GM10248 (cell line): Measurements from ENCODE around the gene CD4.

ENCODE experiments used
- CTCF ChIA-PET: fragments of 300-600 bp; sonication (Branson Sonifier 250); formaldehyde crosslinking; extraction: SDS; loops from one replicate; lab custom pipeline; 2021; ENCODE audit warnings: antibody characterized with exemption; lab: Yijun Ruan, JAX
- POLR2A ChIA-PET: fragments of 350-650 bp; sonication (Branson Sonifier 250); formaldehyde crosslinking; extraction: SDS; loops from one replicate; lab custom pipeline; 2020; ENCODE audit warnings: antibody characterized with exemption; lab: Yijun Ruan, JAX
- DNase-seq: peaks from one replicate; pipeline ENCODE4 v3.0.0; 2012; ENCODE audit errors: extremely low spot score
- TF ChIP-seq, protein P1 (sequence below): IDR thresholded peaks from 2 replicates; pipeline ENCODE4 v1.5.1; 2012; ENCODE audit warnings: mild to moderate bottlenecking, low read depth; ENCODE audit errors: extremely low read depth, missing control alignments, control extremely low read depth

CD4 gene

DNA sequence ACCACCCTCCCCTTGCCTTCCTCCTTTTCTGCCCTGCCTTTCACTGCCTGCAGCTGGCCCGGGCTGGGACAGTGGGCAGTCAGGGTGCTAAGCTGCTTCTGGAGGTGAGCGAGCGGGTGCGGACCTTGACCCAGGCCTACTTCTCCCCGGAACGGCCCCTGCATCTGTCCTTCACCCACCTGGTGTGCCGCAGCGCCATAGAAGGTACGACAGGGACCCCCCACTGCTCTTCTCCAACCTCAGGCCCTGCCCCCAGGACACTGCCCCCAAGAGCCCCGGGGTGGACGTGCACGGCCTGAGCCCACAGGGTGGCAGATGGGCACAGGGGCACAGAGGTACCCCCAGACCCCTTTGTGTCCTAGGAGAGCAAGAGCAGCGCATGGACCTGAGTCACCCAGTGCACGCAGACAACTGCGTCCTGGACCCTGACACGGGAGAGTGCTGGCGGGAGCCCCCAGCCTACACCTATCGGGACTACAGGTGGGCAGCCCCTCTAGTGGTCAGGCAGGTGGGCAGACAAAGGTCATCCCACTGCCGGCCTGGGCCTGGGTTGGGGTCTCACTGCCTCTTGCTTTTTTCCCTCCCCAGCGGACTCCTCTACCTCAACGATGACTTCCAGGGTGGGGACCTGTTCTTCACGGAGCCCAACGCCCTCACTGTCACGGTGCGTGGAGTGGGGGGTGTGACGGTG is 48.2 kb downstream of the CD4 start:
- no peak for DNase-seq
- ChIA-PET CTCF (interaction anchor here (1.1 to 5.7 kb wide), 9 partner anchors 9 to 299 kb away, joined by 3 to 46 read pairs (median 7); partner anchors contain the start of genes CDCA3, MLF2, TPI1 and USP5), POLR2A (interaction anchor here (1.7 kb wide), 1 partner anchor 30 kb away, joined by 14 read pairs; the partner anchor contains the start of gene TPI1)
- TF ChIP-seq, protein P1, sequence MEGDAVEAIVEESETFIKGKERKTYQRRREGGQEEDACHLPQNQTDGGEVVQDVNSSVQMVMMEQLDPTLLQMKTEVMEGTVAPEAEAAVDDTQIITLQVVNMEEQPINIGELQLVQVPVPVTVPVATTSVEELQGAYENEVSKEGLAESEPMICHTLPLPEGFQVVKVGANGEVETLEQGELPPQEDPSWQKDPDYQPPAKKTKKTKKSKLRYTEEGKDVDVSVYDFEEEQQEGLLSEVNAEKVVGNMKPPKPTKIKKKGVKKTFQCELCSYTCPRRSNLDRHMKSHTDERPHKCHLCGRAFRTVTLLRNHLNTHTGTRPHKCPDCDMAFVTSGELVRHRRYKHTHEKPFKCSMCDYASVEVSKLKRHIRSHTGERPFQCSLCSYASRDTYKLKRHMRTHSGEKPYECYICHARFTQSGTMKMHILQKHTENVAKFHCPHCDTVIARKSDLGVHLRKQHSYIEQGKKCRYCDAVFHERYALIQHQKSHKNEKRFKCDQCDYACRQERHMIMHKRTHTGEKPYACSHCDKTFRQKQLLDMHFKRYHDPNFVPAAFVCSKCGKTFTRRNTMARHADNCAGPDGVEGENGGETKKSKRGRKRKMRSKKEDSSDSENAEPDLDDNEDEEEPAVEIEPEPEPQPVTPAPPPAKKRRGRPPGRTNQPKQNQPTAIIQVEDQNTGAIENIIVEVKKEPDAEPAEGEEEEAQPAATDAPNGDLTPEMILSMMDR, result no peak

GRCh38 chr12:6838854-6839253 is 49.5 kb downstream of the CD4 start:
- ChIA-PET CTCF (interaction anchor here (0.8 to 6.3 kb wide), 5 partner anchors 10 to 106 kb away, joined by 3 to 41 read pairs (median 3); partner anchors contain the start of genes GPR162 and MLF2), POLR2A (interaction anchor here (1.4 to 1.9 kb wide), 2 partner anchors 12 to 29 kb away, joined by 6 read pairs; partner anchors contain the start of genes CDCA3 and TPI1)
- TF ChIP-seq, protein P1, result no peak
- no peak for DNase-seq

DNA sequence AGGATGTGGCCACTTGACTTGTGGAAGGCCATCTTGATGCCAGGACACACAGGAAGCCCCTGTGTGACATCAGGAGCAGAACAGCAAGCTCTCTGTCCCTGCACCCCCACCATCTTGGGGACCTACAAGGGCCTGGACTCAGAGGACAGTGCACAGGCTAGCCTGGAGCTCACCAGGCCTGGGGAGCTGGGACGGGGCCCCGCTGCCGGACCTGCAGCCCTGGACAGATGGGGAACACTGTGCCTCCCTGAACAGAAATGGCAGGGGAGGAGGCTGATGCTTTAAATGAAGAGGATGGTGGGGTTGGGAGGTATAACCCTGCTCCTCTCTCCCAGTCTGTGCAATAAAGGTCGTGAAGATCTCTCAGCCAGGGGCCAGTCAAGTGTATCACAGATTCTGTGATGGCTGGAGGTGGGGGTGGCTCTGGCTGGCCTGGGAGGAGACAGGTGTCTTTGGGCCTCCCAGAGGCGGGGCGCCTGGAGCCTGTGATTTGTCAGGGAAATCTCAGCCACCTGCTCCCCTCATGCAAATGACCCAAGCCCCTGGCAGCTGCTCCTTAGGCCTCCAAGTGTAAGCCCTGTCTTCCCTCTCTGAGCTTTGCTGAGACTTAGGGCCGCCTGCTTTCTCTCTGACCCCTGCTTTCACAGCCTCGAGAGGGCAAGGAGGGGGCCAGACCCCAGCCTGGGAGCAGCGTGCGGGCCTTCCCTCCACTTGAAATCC is 50.3 kb downstream of the CD4 start:
- CTCF ChIA-PET, result interaction anchor here (0.9 to 6.3 kb wide), 7 partner anchors 9 to 107 kb away, joined by 3 to 41 read pairs (median 4); partner anchors contain the start of genes CDCA3, GPR162, MLF2 and USP5
- DNase-seq, result peak; percentile 78
- POLR2A ChIA-PET, result interaction anchor here (1.4 to 1.9 kb wide), 2 partner anchors 12 to 28 kb away, joined by 6 read pairs; partner anchors contain the start of genes CDCA3 and TPI1
- TF ChIP-seq, protein P1, result no peak

DNA sequence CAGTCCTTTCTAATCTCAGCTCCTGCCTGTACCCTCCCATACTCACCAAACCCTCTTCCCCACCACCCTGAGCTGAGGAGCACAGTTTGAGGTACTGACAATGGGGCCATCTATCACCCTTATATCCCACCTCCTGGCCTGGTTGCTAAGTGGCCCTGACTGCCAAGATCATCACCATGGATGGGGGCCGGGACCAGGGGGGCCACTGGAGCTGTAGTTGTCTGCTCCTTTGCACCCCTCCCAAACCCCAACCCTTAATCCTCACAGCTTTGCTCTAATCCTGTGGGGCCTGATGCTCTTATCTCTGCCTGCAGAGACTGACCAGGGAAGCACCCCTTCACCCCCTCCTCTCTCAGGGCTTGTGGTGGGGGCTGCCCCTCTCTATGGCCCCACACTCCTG is 51.0 kb downstream of the CD4 start:
- TF ChIP-seq, protein P1, result no peak
- POLR2A ChIA-PET, result interaction anchor here (1.4 to 1.9 kb wide), 2 partner anchors 11 to 27 kb away, joined by 6 read pairs; partner anchors contain the start of genes CDCA3 and TPI1
- CTCF ChIA-PET, result interaction anchor here (0.9 to 6.3 kb wide), 5 partner anchors 10 to 87 kb away, joined by 3 to 41 read pairs (median 15); partner anchors contain the start of genes CDCA3, GPR162, MLF2 and USP5
- DNase-seq, result no peak

DNA sequence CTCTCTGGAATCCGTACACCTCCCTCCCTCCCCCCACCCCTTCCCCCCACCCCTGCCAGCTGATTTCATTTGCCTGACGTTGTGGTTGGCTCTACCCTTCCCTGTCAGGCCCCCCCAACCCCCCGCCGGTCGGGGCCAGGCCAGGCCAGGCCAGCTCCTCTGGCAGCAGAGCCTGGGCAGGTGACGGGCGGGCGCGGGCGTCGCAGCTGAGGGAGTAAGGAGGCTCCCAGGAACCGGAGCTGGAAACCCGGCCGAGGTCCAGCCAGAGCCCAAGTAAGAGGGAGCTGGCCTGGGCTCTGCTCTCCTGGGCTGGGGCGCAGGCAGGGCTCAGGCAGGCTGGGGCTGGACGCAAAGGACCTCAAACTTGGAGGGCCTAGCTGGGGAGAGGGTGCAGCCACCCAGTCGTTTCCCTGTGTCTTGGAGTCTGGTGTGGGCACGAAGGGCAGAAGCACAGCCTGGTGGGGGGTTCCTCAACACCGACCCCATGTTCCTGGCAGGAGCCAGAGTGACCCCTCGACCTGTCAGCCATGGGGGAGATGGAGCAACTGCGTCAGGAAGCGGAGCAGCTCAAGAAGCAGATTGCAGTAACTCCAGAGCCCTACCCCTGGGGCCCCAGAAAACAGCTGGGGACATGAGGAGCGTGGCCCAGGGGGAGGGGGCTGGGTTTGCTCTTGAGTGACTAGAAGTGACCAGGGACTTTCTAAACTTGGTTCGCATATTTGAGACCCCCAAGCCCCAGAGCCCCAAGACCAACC is 51.6 kb downstream of the CD4 start, which contains the start of gene GNB3:
TSS of gene GNB3 (plus strand) at position 165 of the 755 bp plus-strand sequence. CDS start at position 528, 363 bp downstream.
- DNase-seq, result no peak
- TF ChIP-seq, protein P1, result no peak
- ChIA-PET CTCF (interaction anchor here (1.0 to 6.3 kb wide), 5 partner anchors 10 to 88 kb away, joined by 3 to 41 read pairs (median 15); partner anchors contain the start of genes CDCA3, GPR162, MLF2 and USP5), POLR2A (interaction anchor here (1.9 kb wide), 1 partner anchor 27 kb away, joined by 6 read pairs; the partner anchor contains the start of gene TPI1)
